H1 (cell line): ENCODE measurements around the gene SEPTIN2. TPM values are rescaled to one million over a fixed set of nuclear protein-coding genes. Genes with fewer than 3 reads are reported as not detected.
A peak's percentile ranks its signal among the peaks of the same experiment; 100 is the strongest.

Source experiments
- CTCF ChIA-PET: fragments of 300-600 bp; sonication (Branson Sonifier 250); formaldehyde crosslinking; loops from one replicate; lab custom pipeline; 2021; ENCODE audit not compliant: partially characterized antibody; lab: Charles Lee
- POLR2A ChIA-PET: fragments of 300-600 bp; sonication (Branson Sonifier 250); formaldehyde crosslinking; loops from one replicate; lab custom pipeline; 2021; ENCODE audit warnings: inconsistent platforms; ENCODE audit not compliant: partially characterized antibody; lab: Charles Lee
- DNase-seq, 2 experiments: peaks; one replicate each; pipeline versions ENCODE4 v3.0.0 to v3.0.0-alpha.2; 2010 to 2022; ENCODE audit warnings: low spot score in 2 of 2, low read depth in 1 of 2, mixed read lengths in 1 of 2
- FAIRE-seq: peaks from 2 replicates; lab custom pipeline; 2011; peaks lifted over from hg19 to GRCh38; lab: Jason Lieb, UNC
- H2AFZ ChIP-seq: 2 replicates; pipeline ENCODE4 v1.8.1; 2012; ENCODE audit warnings: low read length, inconsistent platforms
- H2AK5ac ChIP-seq: 2 replicates; pipeline ENCODE4 v1.6.1; 2013; ENCODE audit warnings: low read depth, low read length
- H2BK120ac ChIP-seq: replicated peaks from 2 replicates; pipeline ENCODE3; 2013; ENCODE audit warnings: low read depth, low read length, inconsistent platforms
- H2BK12ac ChIP-seq: 2 replicates; pipeline ENCODE4 v1.6.1; 2013; ENCODE audit warnings: low read depth, low read length
- H2BK15ac ChIP-seq: 2 replicates; pipeline ENCODE4 v1.6.1; 2013; ENCODE audit warnings: low read length
- H2BK20ac ChIP-seq: 2 replicates; pipeline ENCODE4 v1.6.1; 2013; ENCODE audit warnings: low read length
- H2BK5ac ChIP-seq: 2 replicates; pipeline ENCODE4 v1.6.1; 2013; ENCODE audit warnings: low read depth, low read length
- H3K14ac ChIP-seq: 2 replicates; pipeline ENCODE4 v1.6.1; 2013; ENCODE audit warnings: inconsistent platforms; ENCODE audit not compliant: insufficient read length
- H3K18ac ChIP-seq: 2 replicates; pipeline ENCODE4 v1.6.1; 2013; ENCODE audit warnings: low read length; ENCODE audit errors: extremely low read depth
- H3K23ac ChIP-seq: 2 replicates; pipeline ENCODE4 v1.6.1; 2013; ENCODE audit warnings: inconsistent platforms; ENCODE audit not compliant: insufficient read length
- H3K23me2 ChIP-seq: 2 replicates; pipeline ENCODE4 v1.6.1; 2013; ENCODE audit warnings: low read depth, low read length
- H3K27ac ChIP-seq: 2 replicates; pipeline ENCODE4 v1.6.1; 2011; ENCODE audit warnings: low read depth, low read length, inconsistent platforms
- H3K27me3 ChIP-seq, 4 experiments: replicated peaks in 1 of 4; 1 replicate in 1 of 4; 2 replicates in 3 of 4; pipeline versions ENCODE4 v1.6.1 to v1.8.1; 2011 to 2013; ENCODE audit warnings: low read length in 3 of 4, mild to moderate bottlenecking in 3 of 4, inconsistent platforms in 2 of 4, mixed read lengths in 2 of 4, moderate library complexity in 1 of 4; ENCODE audit not compliant: control insufficient read depth in 3 of 4, insufficient read depth in 3 of 4; ENCODE audit errors: extremely low read depth in 1 of 4
- H3K36me3 ChIP-seq, 4 experiments: 2 replicates each; pipeline versions ENCODE4 v1.6.1 to v1.8.1; 2011 to 2013; ENCODE audit warnings: mild to moderate bottlenecking in 4 of 4, low read length in 3 of 4, moderate library complexity in 2 of 4, control low read depth in 1 of 4, inconsistent platforms in 1 of 4; ENCODE audit not compliant: insufficient read depth in 4 of 4, control insufficient read depth in 2 of 4
- H3K4ac ChIP-seq: replicated peaks from 2 replicates; pipeline ENCODE3; 2013; ENCODE audit warnings: low read length, low read depth, mixed read lengths, inconsistent platforms; ENCODE audit not compliant: insufficient read length
- H3K4me1 ChIP-seq, 4 experiments: replicated peaks in 1 of 4; 1 replicate in 1 of 4; 2 replicates in 3 of 4; pipeline versions ENCODE4 v1.6.1 to v1.8.1; 2011 to 2013; ENCODE audit warnings: low read length in 3 of 4, inconsistent platforms in 2 of 4, mixed read lengths in 1 of 4; ENCODE audit not compliant: insufficient read depth in 4 of 4, control insufficient read depth in 3 of 4
- H3K4me2 ChIP-seq, 2 experiments: 2 replicates each; pipeline versions ENCODE4 v1.6.1 to v1.8.1; 2011 to 2013; ENCODE audit warnings: low read depth in 2 of 2, low read length in 2 of 2, control low read depth in 1 of 2, inconsistent platforms in 1 of 2, mild to moderate bottlenecking in 1 of 2; ENCODE audit not compliant: insufficient read depth in 1 of 2
- H3K4me3 ChIP-seq, 4 experiments: fragments of 200-600, 300-600 bp in 1 of 4; sonication (generic), shearing (Covaris generic), sonication (Bioruptor Twin) in 1 of 4; 2 replicates each; pipeline versions ENCODE4 v1.5.1 to v1.8.1; 2011 to 2016; ENCODE audit warnings: low read length in 4 of 4, low read depth in 3 of 4, control low read depth in 2 of 4, inconsistent platforms in 2 of 4, mild to moderate bottlenecking in 2 of 4, mixed read lengths in 1 of 4, moderate library complexity in 1 of 4; ENCODE audit not compliant: insufficient read depth in 2 of 4; ENCODE audit errors: extremely low read depth in 1 of 4
- H3K56ac ChIP-seq: replicated peaks from 2 replicates; pipeline ENCODE3; 2013; ENCODE audit warnings: low read depth, mild to moderate bottlenecking, mixed read lengths, low read length, inconsistent platforms; ENCODE audit not compliant: insufficient read length
- H3K79me1 ChIP-seq: 2 replicates; pipeline ENCODE4 v1.6.1; 2013; ENCODE audit warnings: low read depth, low read length, control low read depth
- H3K79me2 ChIP-seq, 2 experiments: 2 replicates each; pipeline versions ENCODE4 v1.6.1 to v1.8.1; 2012 to 2013; ENCODE audit warnings: low read length in 2 of 2, mild to moderate bottlenecking in 2 of 2, inconsistent platforms in 1 of 2; ENCODE audit not compliant: insufficient read depth in 2 of 2, control insufficient read depth in 1 of 2
- H3K9ac ChIP-seq, 4 experiments: replicated peaks in 1 of 4; 1 replicate in 1 of 4; 2 replicates in 3 of 4; pipeline versions ENCODE4 v1.6.1 to v1.8.1; 2011 to 2013; ENCODE audit warnings: low read depth in 3 of 4, low read length in 3 of 4, control low read depth in 2 of 4, mild to moderate bottlenecking in 2 of 4, moderate library complexity in 2 of 4, inconsistent platforms in 1 of 4; ENCODE audit errors: extremely low read depth in 1 of 4
- H3K9me3 ChIP-seq, 2 experiments: 2 replicates each; pipeline versions ENCODE4 v1.6.1 to v1.8.1; 2012 to 2013; ENCODE audit warnings: mild to moderate bottlenecking in 2 of 2, moderate library complexity in 2 of 2, control low read depth in 1 of 2, inconsistent platforms in 1 of 2, low read depth in 1 of 2, low read length in 1 of 2, mixed read lengths in 1 of 2; ENCODE audit not compliant: insufficient read depth in 2 of 2
- H4K20me1 ChIP-seq, 2 experiments: replicated peaks in 1 of 2; 2 replicates each; pipeline versions ENCODE3 to v1.8.1; 2011 to 2013; ENCODE audit warnings: inconsistent platforms in 2 of 2, low read length in 2 of 2, mild to moderate bottlenecking in 1 of 2; ENCODE audit not compliant: insufficient read depth in 2 of 2, control insufficient read depth in 1 of 2
- H4K5ac ChIP-seq: 2 replicates; pipeline ENCODE4 v1.6.1; 2013; ENCODE audit warnings: low read length, low read depth, mixed read lengths, inconsistent platforms; ENCODE audit not compliant: insufficient read length
- H4K8ac ChIP-seq: 2 replicates; pipeline ENCODE4 v1.8.0; 2013; ENCODE audit warnings: mild to moderate bottlenecking, moderate library complexity, low read length, inconsistent platforms; ENCODE audit not compliant: insufficient read depth; ENCODE audit errors: extremely low read depth
- H4K91ac ChIP-seq: replicated peaks from 2 replicates; pipeline ENCODE3; 2013; ENCODE audit warnings: low read length, mixed read lengths, inconsistent platforms; ENCODE audit not compliant: insufficient read length
- CTCF ChIP-seq, 3 experiments: IDR thresholded peaks; 1 replicate in 2 of 3; 2 replicates in 1 of 3; pipeline versions ENCODE4 v1.5.1 to v1.6.1; 2011; ENCODE audit warnings: low read length in 3 of 3, mild to moderate bottlenecking in 3 of 3, inconsistent platforms in 2 of 3, low read depth in 1 of 3, moderate library complexity in 1 of 3; ENCODE audit not compliant: insufficient read depth in 1 of 3; ENCODE audit errors: control extremely low read depth in 1 of 3
- EZH2 ChIP-seq: fragments of 200-600 bp; sonication (generic); IDR thresholded peaks from 2 replicates; pipeline ENCODE4 v1.7.1; 2012; ENCODE audit warnings: low read depth, mild to moderate bottlenecking, moderate library complexity, low read length, inconsistent platforms; ENCODE audit not compliant: severe bottlenecking
- KDM4A ChIP-seq: IDR thresholded peaks from one replicate; pipeline ENCODE4 v1.7.1; 2012; ENCODE audit warnings: low read depth, mild to moderate bottlenecking, moderate library complexity, low read length, inconsistent platforms; ENCODE audit not compliant: severe bottlenecking
- KDM5A ChIP-seq: fragments of 200-600 bp; IDR thresholded peaks from 2 replicates; pipeline ENCODE4 v1.7.1; 2012; ENCODE audit warnings: mild to moderate bottlenecking, low read length, inconsistent platforms, mixed read lengths
- RXRA ChIP-seq: IDR thresholded peaks from 2 replicates; pipeline ENCODE4 v1.6.1; 2011; ENCODE audit warnings: low read depth, mild to moderate bottlenecking, low read length, moderate library complexity; ENCODE audit not compliant: insufficient read depth
- SP1 ChIP-seq: IDR thresholded peaks from 2 replicates; pipeline ENCODE4 v1.6.1; 2011; ENCODE audit warnings: low read depth, low read length
- TBP ChIP-seq: IDR thresholded peaks from 2 replicates; pipeline ENCODE4 v1.6.1; 2011; ENCODE audit warnings: low read depth, low read length, improper control_type of control experiment
- TCF12 ChIP-seq: IDR thresholded peaks from 2 replicates; pipeline ENCODE4 v1.6.1; 2011; ENCODE audit warnings: low read depth, mild to moderate bottlenecking, low read length
- WGBS, 2 experiments: shearing (Covaris generic) in 1 of 2; methylation state at CpG; one replicate each; pipeline versions ENCODE4 v1.1.6 to v1.1.7; 2013 to 2015; ENCODE audit warnings: low lambda C conversion rate in 2 of 2, mixed read lengths in 2 of 2, inconsistent platforms in 1 of 2, low coverage in 1 of 2, missing lambda C conversion rate in 1 of 2; ENCODE audit not compliant: insufficient replicate concordance in 2 of 2, insufficient coverage in 1 of 2, insufficient read length in 1 of 2; ENCODE audit errors: extremely low coverage in 1 of 2, missing lambda C conversion rate in 1 of 2; 5-methylcytosine and 5-hydroxymethylcytosine counted together
- polyA plus RNA-seq, 7 experiments: library from polyadenylated mRNA; depleted of rRNA in 3 of 7; stranded (reverse) in 5 of 7; unstranded in 2 of 7; fragments of >200 nt in 5 of 7; fragments of 200-250 nt in 2 of 7; gene quantifications; 1 replicate in 5 of 7; 2 replicates in 1 of 7; 4 replicates in 1 of 7; pipeline versions ENCODE4 v1.2.1 to v1.2.3, GENCODE V29; 2011 to 2013; ENCODE audit warnings: missing spikeins in 2 of 7, mixed read lengths in 2 of 7
- total RNA-seq: library from RNA; stranded (reverse); fragmentation: NEBNext Ultra II Directional; extraction: Animal tissue kit (Norgen Biotek cat#: 25700); gene quantifications from 2 replicates; pipeline ENCODE4 v1.2.1, GENCODE V29; 2021

The SEPTIN2 gene
- total and polyA plus RNA-seq, 2 of the 8 experiments (the other 6 are each of a cell fraction or from before 2014, with no cell fraction given): 392 to 650 TPM

- H3K18ac ChIP-seq: peak overlapping the region; percentile 64
- H3K27ac ChIP-seq: peak overlapping the region; percentile 73
- ChIA-PET CTCF (interaction anchor here (1.0 kb wide), 1 partner anchor 37 kb away, joined by 3 read pairs; no protein-coding TSS in a partner anchor), POLR2A (interaction anchor here (1.0 to 2.6 kb wide), 5 partner anchors 17 to 60 kb away, joined by 3 to 12 read pairs (median 6); partner anchors contain the start of genes HDLBP and SEPTIN2)
- no peak for FAIRE-seq
- no peak overlapping the region for H2BK12ac ChIP-seq
- H3K27me3 ChIP-seq: no peaks in the 10 kb centered on the region
- H3K14ac ChIP-seq: no peak overlapping the region
- H4K8ac ChIP-seq: peak overlapping the region; percentile 88
- H2BK20ac ChIP-seq: no peak overlapping the region
- H3K4me1 ChIP-seq: peaks cover 1 to 10% (median 7%) of the 10 kb centered on the region in 4 experiments; a peak in 6 of 7 replicates
- no peak overlapping the region for H2AFZ ChIP-seq
- peaks cover 0 to 34% of the 10 kb centered on the region in 2 experiments; a peak in 3 of 4 replicates for H3K79me2 ChIP-seq
- H2BK5ac ChIP-seq: peak overlapping the region; percentile 56
- no peak overlapping the region for H2AK5ac ChIP-seq
- no peak overlapping the region for H3K23ac ChIP-seq
- peaks cover 9% of the 10 kb centered on the region for H3K23me2 ChIP-seq
- peak overlapping the region; percentile 66 to 98 for H3K4me2 ChIP-seq
- H4K20me1 ChIP-seq: peaks cover 5 to 15% of the 10 kb centered on the region in 2 experiments
- peak overlapping the region; percentile 24 to 61 (median 59); a peak in 7 of 8 replicates for H3K4me3 ChIP-seq
- 26% methylated on average over 19 of the region's 40 CpGs; no CpG with 5 or more reads in 1 of the 2 experiments for WGBS, 2 experiments
- H3K4ac ChIP-seq: no peak overlapping the region
- H3K9me3 ChIP-seq: no peaks in the 10 kb centered on the region
- peak overlapping the region in 2 of 4 experiments; percentile 35 to 55; a peak in 4 of 7 replicates for H3K9ac ChIP-seq
- no peak overlapping the region for H2BK120ac ChIP-seq
- no peak overlapping the region for H2BK15ac ChIP-seq
- peaks cover 14 to 43% (median 32%) of the 10 kb centered on the region in 4 experiments for H3K36me3 ChIP-seq
- H4K91ac ChIP-seq: no peak overlapping the region
- peaks cover 7% of the 10 kb centered on the region; the same call in 1 of the 2 replicates for H3K79me1 ChIP-seq
- no peak overlapping the region for H4K5ac ChIP-seq
- peak; percentile 70 to 91 for DNase-seq
- no peak overlapping the region for H3K56ac ChIP-seq
- TF ChIP-seq RXRA (no peak), KDM4A (no peak), TBP (peak; percentile 30; the same call in 1 of the 2 replicates), KDM5A (no peak), SP1 (no peak), CTCF (IDR thresholded peaks at IDR 0.05; ENCODE audit: control extremely low read depth in 1 of 3, insufficient read depth in 1 of 3, low read depth in 1 of 3, low read length in 3 of 3) (no peak), TCF12 (no peak), EZH2 (no peak)
Measured at GRCh38 chr2:241354668-241355658, 39.2 kb downstream of the SEPTIN2 start.
